IMR-90 (cell line): Measurements from ENCODE around the gene SMIM29. TPM values are rescaled to one million over a fixed set of nuclear protein-coding genes. Genes with fewer than 3 reads are reported as not detected.
"Not testable (repeated sequence)": the region's sequence is repeated elsewhere in the genome, so short reads cannot be mapped to it uniquely, and the experiment has no call there.

ENCODE experiments used
- ATAC-seq: fragments of 200-7000 bp; cut with Tn5 transposase; 2 replicates; pipeline ENCODE4 v1.9.1; 2020; ENCODE audit warnings: low read depth, mild to moderate bottlenecking, moderate library complexity
- BruUV-seq: library from RNA; stranded (reverse); fragments of 400-500 nt; replicated peaks from 2 replicates; lab custom pipeline; 2021; lab: Mats Ljungman, UMichigan
- CTCF ChIA-PET: fragments of 300-600 bp; formaldehyde crosslinking; extraction: SDS; loops from one replicate; lab custom pipeline; 2021; ENCODE audit warnings: antibody characterized with exemption; lab: Yijun Ruan, JAX
- POLR2A ChIA-PET: fragments of 300-600 bp; sonication (Branson Sonifier 250); formaldehyde crosslinking; loops from one replicate; lab custom pipeline; 2022; ENCODE audit warnings: antibody characterized with exemption; ENCODE audit not compliant: unreplicated experiment; lab: Charles Lee
- DNase-seq: peaks from one replicate; pipeline ENCODE4 v3.0.0; 2013
- H2AFZ ChIP-seq: replicated peaks from 2 replicates; pipeline ENCODE3; 2013; ENCODE audit warnings: low read length, mild to moderate bottlenecking; ENCODE audit not compliant: poor library complexity
- H2AK5ac ChIP-seq: 2 replicates; pipeline ENCODE4 v1.6.1; 2013; ENCODE audit warnings: low read depth, low read length, inconsistent platforms
- H2AK9ac ChIP-seq: replicated peaks from 2 replicates; pipeline ENCODE3; 2013; ENCODE audit warnings: mild to moderate bottlenecking, low read depth, low read length, moderate library complexity; ENCODE audit not compliant: poor library complexity
- H2BK120ac ChIP-seq: 2 replicates; pipeline ENCODE4 v1.6.1; 2013; ENCODE audit warnings: low read depth, low read length, inconsistent platforms
- H2BK15ac ChIP-seq: 3 replicates; pipeline ENCODE4 v1.6.1; 2013; ENCODE audit warnings: low read depth, low read length, inconsistent platforms
- H2BK20ac ChIP-seq: 2 replicates; pipeline ENCODE4 v1.6.1; 2013; ENCODE audit warnings: low read depth, mild to moderate bottlenecking, inconsistent platforms, low read length, moderate library complexity
- H2BK5ac ChIP-seq: 2 replicates; pipeline ENCODE4 v1.6.1; 2013; ENCODE audit warnings: mild to moderate bottlenecking, low read depth, low read length, inconsistent platforms; ENCODE audit not compliant: poor library complexity, severe bottlenecking
- H3K14ac ChIP-seq: replicated peaks from 2 replicates; pipeline ENCODE4 v1.6.1; 2013; ENCODE audit warnings: low read depth, low read length, inconsistent platforms
- H3K18ac ChIP-seq: 2 replicates; pipeline ENCODE4 v1.6.1; 2013; ENCODE audit warnings: low read depth, low read length, control low read depth
- H3K23ac ChIP-seq: 2 replicates; pipeline ENCODE4 v1.6.1; 2013; ENCODE audit warnings: low read depth, low read length, inconsistent platforms
- H3K27ac ChIP-seq: 2 replicates; pipeline ENCODE4 v1.5.1; 2013; ENCODE audit warnings: mild to moderate bottlenecking, control low read depth, low read length; ENCODE audit not compliant: insufficient read depth
- H3K27me3 ChIP-seq: 2 replicates; pipeline ENCODE4 v1.6.1; 2013; ENCODE audit warnings: low read length; ENCODE audit not compliant: control insufficient read depth, insufficient read depth
- H3K36me3 ChIP-seq: 2 replicates; pipeline ENCODE4 v1.6.1; 2013; ENCODE audit warnings: low read length, mixed read lengths; ENCODE audit not compliant: control insufficient read depth, insufficient read depth
- H3K4ac ChIP-seq: 2 replicates; pipeline ENCODE4 v1.6.1; 2013; ENCODE audit warnings: low read depth, low read length, inconsistent platforms
- H3K4me1 ChIP-seq: 2 replicates; pipeline ENCODE4 v1.6.1; 2013; ENCODE audit warnings: low read length, mixed read lengths; ENCODE audit not compliant: control insufficient read depth, insufficient read depth
- H3K4me2 ChIP-seq: 2 replicates; pipeline ENCODE4 v1.6.1; 2013; ENCODE audit warnings: low read depth, mild to moderate bottlenecking, control low read depth, low read length, moderate library complexity
- H3K4me3 ChIP-seq: 2 replicates; pipeline ENCODE4 v1.5.1; 2013; ENCODE audit warnings: low read depth, mild to moderate bottlenecking, control low read depth, low read length, moderate library complexity; ENCODE audit not compliant: insufficient read depth
- H3K56ac ChIP-seq: 2 replicates; pipeline ENCODE4 v1.6.1; 2013; ENCODE audit warnings: low read length, inconsistent platforms; ENCODE audit not compliant: insufficient read depth; ENCODE audit errors: extremely low read depth
- H3K79me1 ChIP-seq, 2 experiments: 2 replicates each; pipeline ENCODE4 v1.6.1; 2013; ENCODE audit warnings: low read length in 2 of 2, inconsistent platforms in 1 of 2, low read depth in 1 of 2
- H3K9ac ChIP-seq: 2 replicates; pipeline ENCODE4 v1.6.1; 2013; ENCODE audit warnings: low read depth, low read length, control low read depth
- H3K9me1 ChIP-seq: 2 replicates; pipeline ENCODE4 v1.6.1; 2013; ENCODE audit warnings: low read length, inconsistent platforms; ENCODE audit not compliant: insufficient read depth
- H3K9me3 ChIP-seq: 2 replicates; pipeline ENCODE4 v1.6.1; 2013; ENCODE audit warnings: low read length; ENCODE audit not compliant: control insufficient read depth, insufficient read depth
- H4K20me1 ChIP-seq: 2 replicates; pipeline ENCODE4 v1.6.1; 2013; ENCODE audit warnings: low read length, inconsistent platforms; ENCODE audit not compliant: insufficient read depth
- H4K5ac ChIP-seq: 2 replicates; pipeline ENCODE4 v1.6.1; 2013; ENCODE audit warnings: mild to moderate bottlenecking, low read depth, low read length, control low read depth
- H4K8ac ChIP-seq, 2 experiments: 2 replicates each; pipeline ENCODE4 v1.6.1; 2013; ENCODE audit warnings: low read depth in 2 of 2, low read length in 2 of 2, control low read depth in 1 of 2, inconsistent platforms in 1 of 2
- H4K91ac ChIP-seq: 2 replicates; pipeline ENCODE4 v1.6.1; 2013; ENCODE audit warnings: low read depth, low read length, inconsistent platforms; ENCODE audit not compliant: insufficient read depth
- WGBS, 2 experiments: methylation state at CpG; one replicate each; pipeline versions ENCODE4 v1.1.5 to v1.1.7; 2013; ENCODE audit warnings: missing lambda C conversion rate in 2 of 2; ENCODE audit not compliant: insufficient read length in 1 of 2; ENCODE audit errors: extremely low coverage in 2 of 2; 5-methylcytosine and 5-hydroxymethylcytosine counted together
- dilution Hi-C: fragments of 300-500 bp; cut with HindIII; formaldehyde crosslinking; loops from one replicate; pipeline ENCODE4 v1.14.3; 2018; ENCODE audit warnings: low sequenced_read_pairs; ENCODE audit not compliant: unreplicated experiment
- in situ Hi-C: fragments of 300-500 bp; cut with MboI; formaldehyde crosslinking; loops from 3 replicates; pipeline ENCODE4 v1.14.3; 2019; ENCODE audit warnings: low sequenced_read_pairs, inconsistent platforms, mixed read lengths
- intact Hi-C: fragments of 100-400 bp; cut with micrococcal nuclease; formaldehyde crosslinking; loops from 2 replicates; pipeline ENCODE4 v1.10.0; 2022
- polyA plus RNA-seq, 3 experiments: library from polyadenylated mRNA; depleted of rRNA; stranded (reverse); fragments of >200 nt; gene quantifications; 2 replicates each; pipeline ENCODE4 v1.2.3, GENCODE V29; 2012; ENCODE audit warnings: low replicate concordance in 1 of 3
- total RNA-seq: library from RNA; depleted of rRNA; stranded (reverse); fragments of >200 nt; gene quantifications from 2 replicates; pipeline ENCODE4 v1.2.3, GENCODE V29; 2012

SMIM29 gene
- total and polyA plus RNA-seq, 2 of the 4 experiments (the other 2 are of a cell fraction) = 8.4 to 28.9 TPM

DNA sequence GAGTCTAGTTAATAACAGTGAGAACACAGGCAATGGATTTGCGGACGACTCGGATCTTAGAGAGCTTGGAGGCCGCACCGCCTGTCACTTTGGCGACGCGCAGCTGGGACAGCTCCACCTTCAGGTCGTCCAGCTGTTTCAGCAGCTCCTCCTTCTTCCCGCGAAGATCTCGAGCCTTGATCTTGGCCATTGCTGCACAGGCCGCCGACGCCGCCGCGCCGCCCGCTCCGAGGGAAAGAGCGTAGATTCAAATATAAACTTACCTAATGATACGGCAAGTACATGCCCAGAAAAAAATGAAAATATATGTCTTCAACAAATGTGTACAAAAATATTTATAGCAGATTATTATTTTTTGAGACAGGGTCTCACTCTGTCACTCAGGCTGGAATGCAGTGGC, 14.7 kb upstream of the SMIM29 start:
- H2BK15ac ChIP-seq, H3K27ac ChIP-seq, H3K23ac ChIP-seq, dilution Hi-C loops, H3K27me3 ChIP-seq, H3K9ac ChIP-seq, H3K9me3 ChIP-seq, H3K56ac ChIP-seq, H4K91ac ChIP-seq, H3K79me1 ChIP-seq, H3K4ac ChIP-seq, CTCF ChIA-PET, H4K5ac ChIP-seq, H2AFZ ChIP-seq, H3K4me3 ChIP-seq, H3K4me2 ChIP-seq, in situ Hi-C loops, H4K8ac ChIP-seq, BruUV-seq, H2BK20ac ChIP-seq, H2BK5ac ChIP-seq, H2AK9ac ChIP-seq, H3K9me1 ChIP-seq, POLR2A ChIA-PET, ATAC-seq, H4K20me1 ChIP-seq, H2AK5ac ChIP-seq, H3K18ac ChIP-seq, DNase-seq, H3K4me1 ChIP-seq, intact Hi-C loops, H3K36me3 ChIP-seq, H3K14ac ChIP-seq, H2BK120ac ChIP-seq: not testable (repeated sequence)
- 85% methylated on average over 7 of the region's 23 CpGs; no CpG with 5 or more reads in 1 of the 2 experiments for WGBS, 2 experiments
